ENCODE measurements around the gene FAM53A. TPM values are rescaled to one million over a fixed set of nuclear protein-coding genes. Genes with fewer than 3 reads are reported as not detected.
A peak's percentile ranks its signal among the peaks of the same experiment; 100 is the strongest.

Gene FAM53A
- total and polyA plus RNA-seq, 8 donors = 0.73 to 2.8 (median 1.8) TPM; not detected in 4

GRCh38 chr4:1730532-1731135 is 46.5 kb upstream of the FAM53A start:
- H3K36me3 ChIP-seq = peaks cover 5 to 74% (median 46%) of the 10 kb centered on the region in 4 donors
- intact Hi-C loops (cut with DNase I; ENCODE audit: low total_unique reads) = no loop called here
- H3K4me1 ChIP-seq = peaks cover 28 to 56% (median 43%) of the 10 kb centered on the region in 4 donors
- WGBS, 5 donors = 68 to 89% (median 78%) methylated on average over 13 to 16 of the region's 16 CpGs
- no peak overlapping the region for H3K4me3 ChIP-seq
- H3K27ac ChIP-seq = no peak overlapping the region
- TF ChIP-seq POLR2A (IDR thresholded peaks at IDR 0.05) (no peak), POLR2AphosphoS5 (IDR thresholded peaks at IDR 0.05) (no peak), CTCF (IDR thresholded peaks at IDR 0.05) (no peak), EP300 (IDR thresholded peaks at IDR 0.05) (no peak)
- DNase-seq = peak in 1 of 2 donors; percentile 72
- H3K9me3 ChIP-seq = no peaks in the 10 kb centered on the region
- no peaks in the 10 kb centered on the region for H3K27me3 ChIP-seq

GRCh38 chr4:1728061-1728980 is 44.2 kb upstream of the FAM53A start:
- TF ChIP-seq POLR2AphosphoS5 (IDR thresholded peaks at IDR 0.05) (no peak), EP300 (IDR thresholded peaks at IDR 0.05) (no peak), CTCF (IDR thresholded peaks at IDR 0.05) (peak in 1 of 7 experiments; percentile 15), POLR2A (IDR thresholded peaks at IDR 0.05) (no peak)
- Histone ChIP-seq H3K27ac (peak overlapping the region; percentile 34 to 83 (median 67)), H3K4me1 (peaks cover 28 to 62% (median 43%) of the 10 kb centered on the region in 4 donors), H3K36me3 (peaks cover 3 to 64% (median 33%) of the 10 kb centered on the region in 4 donors), H3K4me3 (peak overlapping the region in 2 of 4 donors; percentile 21 to 28), H3K9me3 (no peaks in the 10 kb centered on the region), H3K27me3 (no peaks in the 10 kb centered on the region)
- intact Hi-C loops (cut with DNase I; ENCODE audit: low total_unique reads) = loop anchor here (5.0 kb wide), 1 partner anchor 36 kb away; no protein-coding TSS in a partner anchor
- WGBS, 5 donors = 69 to 85% (median 77%) methylated on average over 27 to 31 of the region's 31 CpGs
- peak in 1 of 2 donors; percentile 59 for DNase-seq

- no peaks in the 10 kb centered on the region for H3K9me3 ChIP-seq
- H3K36me3 ChIP-seq = peaks cover 3 to 54% (median 26%) of the 10 kb centered on the region in 4 donors
- WGBS, 5 donors = 31 to 48% (median 39%) methylated on average over 17 to 18 of the region's 18 CpGs
- peak overlapping the region; percentile 34 to 83 (median 67) for H3K27ac ChIP-seq
- peaks cover 28 to 70% (median 50%) of the 10 kb centered on the region in 4 donors for H3K4me1 ChIP-seq
- DNase-seq = peak; percentile 67 to 76
- no peaks in the 10 kb centered on the region for H3K27me3 ChIP-seq
- TF ChIP-seq POLR2AphosphoS5 (IDR thresholded peaks at IDR 0.05) (peak in 1 of 3 donors; percentile 47), EP300 (IDR thresholded peaks at IDR 0.05) (no peak)
- peak overlapping the region in 2 of 4 donors; percentile 21 to 28 for H3K4me3 ChIP-seq
- intact Hi-C loops (cut with DNase I; ENCODE audit: low total_unique reads) = loop anchor here (5.0 kb wide), 1 partner anchor 35 kb away; no protein-coding TSS in a partner anchor
Measured at GRCh38 chr4:1727117-1728031, 43.3 kb upstream of the FAM53A start.

- peak in 6 of 7 experiments; percentile 73 to 100 (median 98) for TF ChIP-seq CTCF (IDR thresholded peaks at IDR 0.05)
- no peak for TF ChIP-seq EP300 (IDR thresholded peaks at IDR 0.05)
- peak in 1 of 3 donors; percentile 71 for TF ChIP-seq POLR2AphosphoS5 (IDR thresholded peaks at IDR 0.05)
- no peak for TF ChIP-seq POLR2A (IDR thresholded peaks at IDR 0.05)
- peaks cover 3 to 45% (median 21%) of the 10 kb centered on the region in 4 donors for H3K36me3 ChIP-seq
- intact Hi-C loops (cut with DNase I; ENCODE audit: low total_unique reads) = loop anchor here (5.0 kb wide), 1 partner anchor 34 kb away; no protein-coding TSS in a partner anchor
Measured at GRCh38 chr4:1726146-1726934, 42.2 kb upstream of the FAM53A start.

More at GRCh38 chr4:1726146-1726934, 42.2 kb upstream of the FAM53A start:
- peak overlapping the region in 1 of 4 donors; percentile 13 for H3K4me3 ChIP-seq
- H3K9me3 ChIP-seq = no peaks in the 10 kb centered on the region
- no peaks in the 10 kb centered on the region for H3K27me3 ChIP-seq
- DNase-seq = peak; percentile 94 to 96
- peaks cover 38 to 80% (median 60%) of the 10 kb centered on the region in 4 donors for H3K4me1 ChIP-seq
- H3K27ac ChIP-seq = peak overlapping the region; percentile 37 to 83 (median 67)
- WGBS, 5 donors = 44 to 56% (median 51%) methylated on average over 15 to 17 of the region's 17 CpGs
